ENCODE data around the gene SYT8.

Gene SYT8

GRCh38 chr11:1842149-1843097 lies 7.6 kb downstream of the SYT8 start:
- ChIA-PET POLR2A (no interaction called here), CTCF (interaction anchor here (1.1 kb wide), 1 partner anchor 9 kb away, joined by 3 read pairs; no protein-coding TSS in a partner anchor)
- no peak for DNase-seq (ENCODE audit: extremely low spot score)
- TF ChIP-seq FOXA1 (IDR thresholded peaks at IDR 0.05) (no peak), ARNT (IDR thresholded peaks at IDR 0.05) (no peak), NFRKB (IDR thresholded peaks at IDR 0.05) (no peak), ZNF384 (IDR thresholded peaks at IDR 0.05) (no peak), PKNOX1 (IDR thresholded peaks at IDR 0.05) (no peak), FOXK2 (IDR thresholded peaks at IDR 0.05) (no peak)

GRCh38 chr11:1843098-1843473 lies 8.3 kb downstream of the SYT8 start:
- ChIA-PET POLR2A (no interaction called here), CTCF (interaction anchor here (1.1 kb wide), 1 partner anchor 10 kb away, joined by 3 read pairs; no protein-coding TSS in a partner anchor)
- no peak for DNase-seq (ENCODE audit: extremely low spot score)
- TF ChIP-seq L3MBTL2 (conservative IDR thresholded peaks at IDR 0.05) (no peak), FOXK2 (IDR thresholded peaks at IDR 0.05) (no peak), BHLHE40 (IDR thresholded peaks at IDR 0.05; ENCODE audit: borderline replicate concordance) (no peak), CTBP1 (IDR thresholded peaks at IDR 0.05; ENCODE audit: borderline replicate concordance) (no peak), NFRKB (IDR thresholded peaks at IDR 0.05) (no peak), LEF1 (IDR thresholded peaks at IDR 0.05; ENCODE audit: borderline replicate concordance) (no peak), ARNT (IDR thresholded peaks at IDR 0.05) (no peak), PKNOX1 (IDR thresholded peaks at IDR 0.05) (no peak), TARDBP (IDR thresholded peaks at IDR 0.05) (no peak), SP1 (IDR thresholded peaks at IDR 0.05) (no peak), ZNF384 (IDR thresholded peaks at IDR 0.05) (no peak), ELF4 (IDR thresholded peaks at IDR 0.05) (no peak), SUZ12 (IDR thresholded peaks at IDR 0.05) (no peak), FOXA1 (IDR thresholded peaks at IDR 0.05) (no peak), HDGF (IDR thresholded peaks at IDR 0.05; ENCODE audit: borderline replicate concordance) (no peak), FOXM1 (IDR thresholded peaks at IDR 0.05; ENCODE audit: borderline replicate concordance) (no peak)

GRCh38 chr11:1843796-1844195 lies 9.0 kb downstream of the SYT8 start:
- no peak for DNase-seq (ENCODE audit: extremely low spot score)
- CTCF ChIA-PET = no interaction called here
- POLR2A ChIA-PET = no interaction called here
- TF ChIP-seq NFRKB (IDR thresholded peaks at IDR 0.05) = no peak
- TF ChIP-seq SP1 (IDR thresholded peaks at IDR 0.05) = no peak
- no peak for TF ChIP-seq L3MBTL2 (conservative IDR thresholded peaks at IDR 0.05)
- no peak for TF ChIP-seq ELF4 (IDR thresholded peaks at IDR 0.05)
- TF ChIP-seq LEF1 (IDR thresholded peaks at IDR 0.05; ENCODE audit: borderline replicate concordance) = no peak
- TF ChIP-seq ZNF384 (IDR thresholded peaks at IDR 0.05) = no peak
- TF ChIP-seq CTBP1 (IDR thresholded peaks at IDR 0.05; ENCODE audit: borderline replicate concordance) = no peak
- TF ChIP-seq TARDBP (IDR thresholded peaks at IDR 0.05) = no peak
- no peak for TF ChIP-seq HDGF (IDR thresholded peaks at IDR 0.05; ENCODE audit: borderline replicate concordance)
- no peak for TF ChIP-seq BHLHE40 (IDR thresholded peaks at IDR 0.05; ENCODE audit: borderline replicate concordance)
- no peak for TF ChIP-seq FOXK2 (IDR thresholded peaks at IDR 0.05)
- no peak for TF ChIP-seq PKNOX1 (IDR thresholded peaks at IDR 0.05)
- no peak for TF ChIP-seq SUZ12 (IDR thresholded peaks at IDR 0.05)
- TF ChIP-seq FOXA1 (IDR thresholded peaks at IDR 0.05) = no peak
- no peak for TF ChIP-seq ARNT (IDR thresholded peaks at IDR 0.05)

GRCh38 chr11:1844221-1845094 lies 9.7 kb downstream of the SYT8 start:
- POLR2A ChIA-PET = no interaction called here
- CTCF ChIA-PET = no interaction called here
- no peak for TF ChIP-seq HDGF (IDR thresholded peaks at IDR 0.05; ENCODE audit: borderline replicate concordance)
- TF ChIP-seq ELF4 (IDR thresholded peaks at IDR 0.05) = no peak
- TF ChIP-seq ZNF384 (IDR thresholded peaks at IDR 0.05) = no peak
- no peak for TF ChIP-seq ARNT (IDR thresholded peaks at IDR 0.05)
- TF ChIP-seq LEF1 (IDR thresholded peaks at IDR 0.05; ENCODE audit: borderline replicate concordance) = no peak
- no peak for TF ChIP-seq SP1 (IDR thresholded peaks at IDR 0.05)
- TF ChIP-seq FOXM1 (IDR thresholded peaks at IDR 0.05; ENCODE audit: borderline replicate concordance) = no peak
- TF ChIP-seq FOXK2 (IDR thresholded peaks at IDR 0.05) = no peak
- no peak for TF ChIP-seq TARDBP (IDR thresholded peaks at IDR 0.05)
- TF ChIP-seq NFRKB (IDR thresholded peaks at IDR 0.05) = no peak
- no peak for TF ChIP-seq L3MBTL2 (conservative IDR thresholded peaks at IDR 0.05)
- no peak for TF ChIP-seq FOXA1 (IDR thresholded peaks at IDR 0.05)
- TF ChIP-seq PKNOX1 (IDR thresholded peaks at IDR 0.05) = no peak
- no peak for TF ChIP-seq SUZ12 (IDR thresholded peaks at IDR 0.05)
- TF ChIP-seq CTBP1 (IDR thresholded peaks at IDR 0.05; ENCODE audit: borderline replicate concordance) = no peak
- TF ChIP-seq BHLHE40 (IDR thresholded peaks at IDR 0.05; ENCODE audit: borderline replicate concordance) = no peak
- DNase-seq (ENCODE audit: extremely low spot score) = no peak
